Measurements from ENCODE around the gene CTNND1. TPM values are rescaled to one million over a fixed set of nuclear protein-coding genes. Genes with fewer than 3 reads are reported as not detected.

Gene CTNND1
- total RNA-seq, 1 donor from 2014 or later: 187 TPM

GRCh38 chr11:57867966-57868365, 106.4 kb downstream of the CTNND1 start:
- H3K27ac Mint-ChIP-seq: no peak overlapping the region
- no peak for TF ChIP-seq CTCF (conservative IDR thresholded peaks at IDR 0.05)
- no peaks in the 10 kb centered on the region for H3K4me1 Mint-ChIP-seq (ENCODE audit: unreplicated experiment)
- H3K27me3 Mint-ChIP-seq: peaks cover 10% of the 10 kb centered on the region
- no peaks in the 10 kb centered on the region for H3K36me3 Mint-ChIP-seq
- DNase-seq (ENCODE audit: extremely low spot score, unreplicated experiment): no peak
- H3K9me3 Mint-ChIP-seq: no peaks in the 10 kb centered on the region
- H3K4me3 Mint-ChIP-seq: no peak overlapping the region

GRCh38 chr11:57868491-57868890, 106.9 kb downstream of the CTNND1 start:
- H3K36me3 Mint-ChIP-seq: no peaks in the 10 kb centered on the region
- TF ChIP-seq CTCF (conservative IDR thresholded peaks at IDR 0.05): no peak
- no peak overlapping the region for H3K27ac Mint-ChIP-seq
- no peaks in the 10 kb centered on the region for H3K4me1 Mint-ChIP-seq (ENCODE audit: unreplicated experiment)
- no peak overlapping the region for H3K4me3 Mint-ChIP-seq
- no peaks in the 10 kb centered on the region for H3K9me3 Mint-ChIP-seq
- peaks cover 10% of the 10 kb centered on the region for H3K27me3 Mint-ChIP-seq
- DNase-seq (ENCODE audit: extremely low spot score, unreplicated experiment): no peak

Other genes starting within 250 kb of the CTNND1 start
- gene SLC43A1, start 246.1 kb upstream of the CTNND1 start, total RNA-seq (ENCODE audit: low replicate concordance): 19.0 and 20.8 TPM in 2 replicates
- gene TIMM10, start 231.0 kb upstream of the CTNND1 start, total RNA-seq (ENCODE audit: low replicate concordance): 57.9 and 64.2 TPM in 2 replicates
- not detected in 2 replicates for gene SMTNL1, start 224.2 kb upstream of the CTNND1 start, total RNA-seq (ENCODE audit: low replicate concordance)
- 29.9 and 65.1 TPM in 2 replicates for gene UBE2L6, start 194.1 kb upstream of the CTNND1 start, total RNA-seq (ENCODE audit: low replicate concordance)
- 58.5 and 74.7 TPM in 2 replicates for gene SERPING1, start 164.1 kb upstream of the CTNND1 start, total RNA-seq (ENCODE audit: low replicate concordance)
- gene YPEL4, start 111.9 kb upstream of the CTNND1 start, total RNA-seq (ENCODE audit: low replicate concordance): 0.38 and 0.48 TPM in 2 replicates
- gene CLP1, start 104.0 kb upstream of the CTNND1 start, total RNA-seq (ENCODE audit: low replicate concordance): 16.9 and 20.7 TPM in 2 replicates
- 56.7 and 80.6 TPM in 2 replicates for gene ZDHHC5, start 93.7 kb upstream of the CTNND1 start, total RNA-seq (ENCODE audit: low replicate concordance)
- gene MED19, start 49.6 kb upstream of the CTNND1 start, total RNA-seq (ENCODE audit: low replicate concordance): 17.9 and 21.5 TPM in 2 replicates
- gene TMX2, start 49.2 kb upstream of the CTNND1 start, total RNA-seq (ENCODE audit: low replicate concordance): 84.4 and 87.4 TPM in 2 replicates
- gene SELENOH, start 20.3 kb upstream of the CTNND1 start, total RNA-seq (ENCODE audit: low replicate concordance): 107 and 144 TPM in 2 replicates
- gene BTBD18, start 10.0 kb upstream of the CTNND1 start, total RNA-seq (ENCODE audit: low replicate concordance): not detected in 2 replicates

Data from type B pancreatic cell (in vitro differentiated cells).